Suprapubic skin (tissue), 4 donors: ENCODE data around the gene GALR3. TPM values are rescaled to one million over a fixed set of nuclear protein-coding genes. Genes with fewer than 3 reads are reported as not detected.

Source experiments
- DNase-seq, 2 donors: peaks; one replicate each; pipeline ENCODE4 v3.0.0-alpha.2; 2019; ENCODE audit warnings: low spot score in 2 of 2
- H3K27ac ChIP-seq: fragments of 200-600 bp; sonication (generic); one replicate; pipeline ENCODE4 v1.5.1; 2019
- H3K27me3 ChIP-seq: fragments of 200-600 bp; sonication (generic); one replicate; pipeline ENCODE4 v1.5.1; 2019
- H3K36me3 ChIP-seq: fragments of 200-600 bp; sonication (generic); one replicate; pipeline ENCODE4 v1.5.1; 2019
- H3K4me1 ChIP-seq: fragments of 200-600 bp; sonication (generic); one replicate; pipeline ENCODE4 v1.5.1; 2019
- H3K4me3 ChIP-seq: fragments of 200-600 bp; sonication (generic); one replicate; pipeline ENCODE4 v1.5.1; 2019; ENCODE audit warnings: mild to moderate bottlenecking
- H3K9me3 ChIP-seq: fragments of 200-600 bp; sonication (generic); one replicate; pipeline ENCODE4 v1.5.1; 2019
- CTCF ChIP-seq, 2 donors: fragments of 200-600 bp in 1 of 2; fragments of 450-650 bp in 1 of 2; sonication (generic) in 1 of 2; IDR thresholded peaks; one replicate each; pipeline ENCODE4 v1.5.1; 2016 to 2019; ENCODE audit warnings: antibody characterized with exemption in 2 of 2, mild to moderate bottlenecking in 1 of 2, moderate library complexity in 1 of 2
- EP300 ChIP-seq: sonication (generic); formaldehyde crosslinking; IDR thresholded peaks from one replicate; pipeline ENCODE4 v1.6.1; 2017; ENCODE audit warnings: antibody characterized with exemption
- POLR2A ChIP-seq, 2 donors: fragments of 450-650 bp; IDR thresholded peaks; one replicate each; pipeline ENCODE4 v1.6.1; 2017; ENCODE audit warnings: antibody characterized with exemption in 2 of 2, mild to moderate bottlenecking in 2 of 2, moderate library complexity in 2 of 2
- POLR2AphosphoS5 ChIP-seq, 3 donors: sonication (generic); formaldehyde crosslinking; IDR thresholded peaks; one replicate each; pipeline ENCODE4 v1.6.1; 2017; ENCODE audit warnings: antibody characterized with exemption in 3 of 3
- WGBS: methylation state at CpG from one replicate; pipeline ENCODE4 v1.1.5; 2018; 5-methylcytosine and 5-hydroxymethylcytosine counted together
- total RNA-seq, 4 donors: library from RNA; depleted of rRNA; stranded (reverse); fragments of >200 nt; gene quantifications; one replicate each; pipeline ENCODE4 v1.1.0, GENCODE V29; 2016

The GALR3 gene
- total RNA-seq, 4 donors from 2014 or later = not detected

GRCh38 chr22:37855462-37855861 lies 32.3 kb downstream of the GALR3 start:
- Histone ChIP-seq H3K9me3 (no peaks in the 10 kb centered on the region), H3K27me3 (no peaks in the 10 kb centered on the region), H3K4me3 (no peak overlapping the region), H3K36me3 (peaks cover 76% of the 10 kb centered on the region), H3K27ac (no peak overlapping the region), H3K4me1 (peaks cover 11% of the 10 kb centered on the region)
- no peak for DNase-seq
- no peak for TF ChIP-seq CTCF (IDR thresholded peaks at IDR 0.05)
- TF ChIP-seq POLR2AphosphoS5 (IDR thresholded peaks at IDR 0.05) = no peak
- WGBS = 74% methylated on average over 2 of the region's 2 CpGs

- TF ChIP-seq POLR2AphosphoS5 (IDR thresholded peaks at IDR 0.05) (no peak), POLR2A (IDR thresholded peaks at IDR 0.05) (no peak), EP300 (no peak), CTCF (IDR thresholded peaks at IDR 0.05) (no peak)
- Histone ChIP-seq H3K36me3 (peaks cover 100% of the 10 kb centered on the region), H3K27ac (no peak overlapping the region), H3K27me3 (no peaks in the 10 kb centered on the region), H3K9me3 (no peaks in the 10 kb centered on the region), H3K4me3 (no peak overlapping the region), H3K4me1 (peaks cover 9% of the 10 kb centered on the region)
- no peak for DNase-seq
- WGBS = 78% methylated on average over 7 of the region's 7 CpGs
Measured at GRCh38 chr22:37860796-37861421, 37.7 kb downstream of the GALR3 start.

- Histone ChIP-seq H3K27me3 (no peaks in the 10 kb centered on the region), H3K4me1 (peaks cover 9% of the 10 kb centered on the region), H3K27ac (no peak overlapping the region), H3K9me3 (no peaks in the 10 kb centered on the region), H3K4me3 (no peak overlapping the region), H3K36me3 (peaks cover 100% of the 10 kb centered on the region)
- WGBS = 83% methylated on average over 7 of the region's 7 CpGs
- no peak for DNase-seq
- TF ChIP-seq POLR2AphosphoS5 (IDR thresholded peaks at IDR 0.05) (no peak), CTCF (IDR thresholded peaks at IDR 0.05) (no peak), EP300 (no peak), POLR2A (IDR thresholded peaks at IDR 0.05) (no peak)
Measured at GRCh38 chr22:37862570-37863325, 39.6 kb downstream of the GALR3 start.

GRCh38 chr22:37865510-37865909 lies 42.3 kb downstream of the GALR3 start:
- Histone ChIP-seq H3K4me3 (no peak overlapping the region), H3K27me3 (no peaks in the 10 kb centered on the region), H3K4me1 (peaks cover 9% of the 10 kb centered on the region), H3K27ac (no peak overlapping the region), H3K9me3 (no peaks in the 10 kb centered on the region), H3K36me3 (peaks cover 97% of the 10 kb centered on the region)
- 82% methylated on average over 6 of the region's 6 CpGs for WGBS
- TF ChIP-seq CTCF (IDR thresholded peaks at IDR 0.05) (no peak), POLR2AphosphoS5 (IDR thresholded peaks at IDR 0.05) (no peak), EP300 (no peak), POLR2A (IDR thresholded peaks at IDR 0.05) (no peak)
- DNase-seq = no peak

- Histone ChIP-seq H3K4me3 (no peak overlapping the region), H3K4me1 (no peaks in the 10 kb centered on the region), H3K27me3 (no peaks in the 10 kb centered on the region), H3K9me3 (no peaks in the 10 kb centered on the region), H3K36me3 (peaks cover 97% of the 10 kb centered on the region), H3K27ac (no peak overlapping the region)
- TF ChIP-seq CTCF (IDR thresholded peaks at IDR 0.05) (no peak), POLR2A (IDR thresholded peaks at IDR 0.05) (no peak), POLR2AphosphoS5 (IDR thresholded peaks at IDR 0.05) (no peak), EP300 (no peak)
- WGBS = 82% methylated on average over 5 of the region's 7 CpGs
- no peak for DNase-seq
Measured at GRCh38 chr22:37870273-37870672, 47.1 kb downstream of the GALR3 start.
